ENCODE measurements around the gene KAT8. TPM values are rescaled to one million over a fixed set of nuclear protein-coding genes. Genes with fewer than 3 reads are reported as not detected.

Gene KAT8
- total and polyA plus RNA-seq, 4 donors, result 24.3 to 65.7 (median 56.4) TPM

- Histone ChIP-seq H3K9me3 (ENCODE audit: control insufficient read depth, low read length) (no peaks in the 10 kb centered on the region), H3K4me1 (ENCODE audit: control insufficient read depth in 1 of 2, insufficient read depth in 2 of 2, low read length in 2 of 2) (no peaks in the 10 kb centered on the region), H3K4me3 (ENCODE audit: low read length in 2 of 2) (no peak overlapping the region), H3K36me3 (ENCODE audit: control insufficient read depth in 1 of 2, insufficient read depth in 2 of 2, low read length in 1 of 2) (peaks cover 0 to 8% of the 10 kb centered on the region in 2 donors), H3K27ac (ENCODE audit: low read depth in 1 of 2, low read length in 2 of 2) (no peak overlapping the region), H3K27me3 (ENCODE audit: control insufficient read depth in 1 of 2, insufficient read depth in 2 of 2, low read length in 1 of 2) (no peaks in the 10 kb centered on the region)
- no peak for DNase-seq
- WGBS, 2 donors, result 91% methylated on average over 11 of the region's 11 CpGs
- ATAC-seq (ENCODE audit: low FRiP score), result no peak
- intact Hi-C loops (cut with DNase I), result no loop called here
Observed at GRCh38 chr16:31131416-31131815, 14.0 kb downstream of the KAT8 start.

GRCh38 chr16:31131841-31132271 lies 14.4 kb downstream of the KAT8 start:
- intact Hi-C loops (cut with DNase I), result no loop called here
- 83 to 91% methylated on average over 5 of the region's 5 CpGs for WGBS, 2 donors
- H3K4me3 ChIP-seq (ENCODE audit: low read length in 2 of 2), result no peak overlapping the region

GRCh38 chr16:31132303-31132979 lies 15.0 kb downstream of the KAT8 start:
- Histone ChIP-seq H3K9me3 (ENCODE audit: control insufficient read depth, low read length) (no peaks in the 10 kb centered on the region), H3K4me1 (ENCODE audit: control insufficient read depth in 1 of 2, insufficient read depth in 2 of 2, low read length in 2 of 2) (no peaks in the 10 kb centered on the region), H3K27ac (ENCODE audit: low read depth in 1 of 2, low read length in 2 of 2) (no peak overlapping the region), H3K4me3 (ENCODE audit: low read length in 2 of 2) (no peak overlapping the region), H3K27me3 (ENCODE audit: control insufficient read depth in 1 of 2, insufficient read depth in 2 of 2, low read length in 1 of 2) (no peaks in the 10 kb centered on the region), H3K36me3 (ENCODE audit: control insufficient read depth in 1 of 2, insufficient read depth in 2 of 2, low read length in 1 of 2) (peaks cover 0 to 6% of the 10 kb centered on the region in 2 donors)
- WGBS, 2 donors, result 84 to 85% methylated on average over 20 of the region's 20 CpGs
- intact Hi-C loops (cut with DNase I), result no loop called here
- ATAC-seq (ENCODE audit: low FRiP score) (no peak), DNase-seq (no peak)

More at GRCh38 chr16:31131841-31132271, 14.4 kb downstream of the KAT8 start:
- Histone ChIP-seq H3K4me1 (ENCODE audit: control insufficient read depth in 1 of 2, insufficient read depth in 2 of 2, low read length in 2 of 2) (no peaks in the 10 kb centered on the region), H3K36me3 (ENCODE audit: control insufficient read depth in 1 of 2, insufficient read depth in 2 of 2, low read length in 1 of 2) (peaks cover 0 to 8% of the 10 kb centered on the region in 2 donors), H3K27me3 (ENCODE audit: control insufficient read depth in 1 of 2, insufficient read depth in 2 of 2, low read length in 1 of 2) (no peaks in the 10 kb centered on the region), H3K27ac (ENCODE audit: low read depth in 1 of 2, low read length in 2 of 2) (no peak overlapping the region), H3K9me3 (ENCODE audit: control insufficient read depth, low read length) (no peaks in the 10 kb centered on the region)
- ATAC-seq (ENCODE audit: low FRiP score) (no peak), DNase-seq (no peak)

- WGBS, 2 donors, result 84 to 88% methylated on average over 6 of the region's 6 CpGs
- H3K4me3 ChIP-seq (ENCODE audit: low read length in 2 of 2), result no peak overlapping the region
- no peak overlapping the region for H3K27ac ChIP-seq (ENCODE audit: low read depth in 1 of 2, low read length in 2 of 2)
- no peaks in the 10 kb centered on the region for H3K9me3 ChIP-seq (ENCODE audit: control insufficient read depth, low read length)
- ATAC-seq (ENCODE audit: low FRiP score) (no peak), DNase-seq (no peak)
- H3K36me3 ChIP-seq (ENCODE audit: control insufficient read depth in 1 of 2, insufficient read depth in 2 of 2, low read length in 1 of 2), result peaks cover 0 to 6% of the 10 kb centered on the region in 2 donors
- intact Hi-C loops (cut with DNase I), result no loop called here
- H3K27me3 ChIP-seq (ENCODE audit: control insufficient read depth in 1 of 2, insufficient read depth in 2 of 2, low read length in 1 of 2), result no peaks in the 10 kb centered on the region
- H3K4me1 ChIP-seq (ENCODE audit: control insufficient read depth in 1 of 2, insufficient read depth in 2 of 2, low read length in 2 of 2), result no peaks in the 10 kb centered on the region
Observed at GRCh38 chr16:31133046-31133501, 15.6 kb downstream of the KAT8 start.

- H3K27me3 ChIP-seq (ENCODE audit: control insufficient read depth in 1 of 2, insufficient read depth in 2 of 2, low read length in 1 of 2), result no peaks in the 10 kb centered on the region
- no peak overlapping the region for H3K4me3 ChIP-seq (ENCODE audit: low read length in 2 of 2)
- ATAC-seq (ENCODE audit: low FRiP score) (no peak), DNase-seq (no peak)
- intact Hi-C loops (cut with DNase I), result no loop called here
- no peaks in the 10 kb centered on the region for H3K9me3 ChIP-seq (ENCODE audit: control insufficient read depth, low read length)
- H3K27ac ChIP-seq (ENCODE audit: low read depth in 1 of 2, low read length in 2 of 2), result no peak overlapping the region
- peaks cover 0 to 5% of the 10 kb centered on the region in 2 donors for H3K36me3 ChIP-seq (ENCODE audit: control insufficient read depth in 1 of 2, insufficient read depth in 2 of 2, low read length in 1 of 2)
- no peaks in the 10 kb centered on the region for H3K4me1 ChIP-seq (ENCODE audit: control insufficient read depth in 1 of 2, insufficient read depth in 2 of 2, low read length in 2 of 2)
- WGBS, 2 donors, result 33 to 37% methylated on average over 5 of the region's 5 CpGs
Observed at GRCh38 chr16:31134091-31134571, 16.7 kb downstream of the KAT8 start.

GRCh38 chr16:31134625-31135534 lies 17.4 kb downstream of the KAT8 start:
- ATAC-seq (ENCODE audit: low FRiP score), result no peak
- H3K27me3 ChIP-seq (ENCODE audit: control insufficient read depth in 1 of 2, insufficient read depth in 2 of 2, low read length in 1 of 2), result no peaks in the 10 kb centered on the region
- no peak overlapping the region for H3K27ac ChIP-seq (ENCODE audit: low read depth in 1 of 2, low read length in 2 of 2)
- H3K9me3 ChIP-seq (ENCODE audit: control insufficient read depth, low read length), result no peaks in the 10 kb centered on the region
- H3K4me3 ChIP-seq (ENCODE audit: low read length in 2 of 2), result no peak overlapping the region
- H3K36me3 ChIP-seq (ENCODE audit: control insufficient read depth in 1 of 2, insufficient read depth in 2 of 2, low read length in 1 of 2), result peaks cover 0 to 5% of the 10 kb centered on the region in 2 donors
- DNase-seq, result no peak
- H3K4me1 ChIP-seq (ENCODE audit: control insufficient read depth in 1 of 2, insufficient read depth in 2 of 2, low read length in 2 of 2), result no peaks in the 10 kb centered on the region
- 24 to 26% methylated on average over 17 to 18 of the region's 18 CpGs for WGBS, 2 donors
- intact Hi-C loops (cut with DNase I), result no loop called here

GRCh38 chr16:31135535-31136286 lies 18.2 kb downstream of the KAT8 start, which contains the start of gene PRSS8:
PRSS8 (minus strand) TSS chr16:31135727; CDS start chr16:31135498, 229 bp downstream.
- Histone ChIP-seq H3K27ac (ENCODE audit: low read depth in 1 of 2, low read length in 2 of 2) (no peak within 1 kb of the TSS), H3K27me3 (ENCODE audit: control insufficient read depth in 1 of 2, insufficient read depth in 2 of 2, low read length in 1 of 2) (no peaks in the 10 kb centered on the region), H3K36me3 (ENCODE audit: control insufficient read depth in 1 of 2, insufficient read depth in 2 of 2, low read length in 1 of 2) (peaks cover 0 to 5% of the 10 kb centered on the region in 2 donors), H3K9me3 (ENCODE audit: control insufficient read depth, low read length) (no peaks in the 10 kb centered on the region), H3K4me3 (ENCODE audit: low read length in 2 of 2) (no peak within 1 kb of the TSS), H3K4me1 (ENCODE audit: control insufficient read depth in 1 of 2, insufficient read depth in 2 of 2, low read length in 2 of 2) (no peaks in the 10 kb centered on the region)
- DNase-seq (no peak), ATAC-seq (ENCODE audit: low FRiP score) (no peak)
- WGBS, 2 donors, result 61% methylated on average over 21 to 22 of the region's 22 CpGs
- intact Hi-C loops (cut with DNase I), result no loop called here

GRCh38 chr16:31136287-31136662 lies 18.8 kb downstream of the KAT8 start:
- Histone ChIP-seq H3K27me3 (ENCODE audit: control insufficient read depth in 1 of 2, insufficient read depth in 2 of 2, low read length in 1 of 2) (no peaks in the 10 kb centered on the region), H3K9me3 (ENCODE audit: control insufficient read depth, low read length) (no peaks in the 10 kb centered on the region), H3K27ac (ENCODE audit: low read depth in 1 of 2, low read length in 2 of 2) (no peak overlapping the region), H3K4me3 (ENCODE audit: low read length in 2 of 2) (no peak overlapping the region), H3K4me1 (ENCODE audit: control insufficient read depth in 1 of 2, insufficient read depth in 2 of 2, low read length in 2 of 2) (peaks cover 0 to 2% of the 10 kb centered on the region in 2 donors), H3K36me3 (ENCODE audit: control insufficient read depth in 1 of 2, insufficient read depth in 2 of 2, low read length in 1 of 2) (peaks cover 0 to 2% of the 10 kb centered on the region in 2 donors)
- intact Hi-C loops (cut with DNase I), result no loop called here
- ATAC-seq (ENCODE audit: low FRiP score) (no peak), DNase-seq (no peak)
- WGBS, 2 donors, result 90 to 92% methylated on average over 6 of the region's 6 CpGs

Data from aorta (tissue), 5 donors.